Measurements from ENCODE around the gene TTBK2.

DNA sequence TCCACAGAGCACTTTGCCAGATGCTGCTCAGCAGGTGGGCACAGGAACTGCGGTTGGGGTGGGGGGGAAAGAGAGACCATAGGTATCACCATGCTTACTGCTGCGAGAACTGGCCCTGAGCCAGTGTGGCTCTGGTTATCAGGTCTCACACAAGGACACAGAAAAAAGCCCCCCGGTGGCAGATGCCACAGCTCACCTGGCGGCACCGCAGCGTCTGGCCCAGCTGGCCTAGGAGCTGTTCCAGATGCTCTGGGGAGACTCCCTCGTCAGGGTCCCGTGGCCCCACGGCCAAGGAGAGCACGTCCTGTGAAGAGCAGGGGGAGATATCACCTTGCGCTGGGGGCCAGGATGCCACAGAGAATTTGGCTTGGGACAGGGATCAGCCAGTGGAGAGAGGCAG, 194.5 kb downstream of the TTBK2 start:
- TF ChIP-seq, protein P1, sequence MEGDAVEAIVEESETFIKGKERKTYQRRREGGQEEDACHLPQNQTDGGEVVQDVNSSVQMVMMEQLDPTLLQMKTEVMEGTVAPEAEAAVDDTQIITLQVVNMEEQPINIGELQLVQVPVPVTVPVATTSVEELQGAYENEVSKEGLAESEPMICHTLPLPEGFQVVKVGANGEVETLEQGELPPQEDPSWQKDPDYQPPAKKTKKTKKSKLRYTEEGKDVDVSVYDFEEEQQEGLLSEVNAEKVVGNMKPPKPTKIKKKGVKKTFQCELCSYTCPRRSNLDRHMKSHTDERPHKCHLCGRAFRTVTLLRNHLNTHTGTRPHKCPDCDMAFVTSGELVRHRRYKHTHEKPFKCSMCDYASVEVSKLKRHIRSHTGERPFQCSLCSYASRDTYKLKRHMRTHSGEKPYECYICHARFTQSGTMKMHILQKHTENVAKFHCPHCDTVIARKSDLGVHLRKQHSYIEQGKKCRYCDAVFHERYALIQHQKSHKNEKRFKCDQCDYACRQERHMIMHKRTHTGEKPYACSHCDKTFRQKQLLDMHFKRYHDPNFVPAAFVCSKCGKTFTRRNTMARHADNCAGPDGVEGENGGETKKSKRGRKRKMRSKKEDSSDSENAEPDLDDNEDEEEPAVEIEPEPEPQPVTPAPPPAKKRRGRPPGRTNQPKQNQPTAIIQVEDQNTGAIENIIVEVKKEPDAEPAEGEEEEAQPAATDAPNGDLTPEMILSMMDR (IDR thresholded peaks at IDR 0.05): no peak
- TF ChIP-seq POLR2AphosphoS5 (IDR thresholded peaks at IDR 0.05; ENCODE audit: low read depth, low read length): no peak
- TF ChIP-seq RXRA (IDR thresholded peaks at IDR 0.05; ENCODE audit: borderline replicate concordance, low read depth): no peak

Data from SK-N-SH (cell line).